Left ventricle myocardium inferior (tissue), 1 donor: ENCODE results near the gene BCR. TPM values are rescaled to one million over a fixed set of nuclear protein-coding genes. Genes with fewer than 3 reads are reported as not detected.

Experiments used
- DNase-seq: peaks from one replicate; pipeline ENCODE4 v3.0.0-alpha.2; 2020
- H3K27ac ChIP-seq: fragments of 200-600 bp; replicated peaks from 2 replicates; pipeline ENCODE4 v1.8.0; 2021
- H3K27me3 ChIP-seq: fragments of 200-600 bp; 2 replicates; pipeline ENCODE4 v1.8.0; 2021; ENCODE audit warnings: low read depth
- H3K36me3 ChIP-seq: fragments of 200-600 bp; 2 replicates; pipeline ENCODE4 v1.8.0; 2021
- H3K4me1 ChIP-seq: fragments of 200-600 bp; 2 replicates; pipeline ENCODE4 v1.8.0; 2021
- H3K4me3 ChIP-seq: fragments of 200-600 bp; 2 replicates; pipeline ENCODE4 v1.8.0; 2021; ENCODE audit warnings: mild to moderate bottlenecking, moderate library complexity
- H3K9me3 ChIP-seq: fragments of 200-600 bp; replicated peaks from 2 replicates; pipeline ENCODE4 v1.8.0; 2021
- CTCF ChIP-seq: fragments of 200-600 bp; IDR thresholded peaks from 2 replicates; pipeline ENCODE4 v1.8.0; 2021; ENCODE audit warnings: antibody characterized with exemption, mild to moderate bottlenecking, borderline replicate concordance
- intact Hi-C: fragments of 100-400 bp; cut with micrococcal nuclease; formaldehyde crosslinking; loops from one replicate; pipeline ENCODE4 v1.11.0; 2022
- total RNA-seq: library from RNA; stranded (reverse); fragmentation: NEBNext Ultra II Directional; extraction: Animal tissue kit (Norgen Biotek cat#: 25700); gene quantifications from one replicate; pipeline ENCODE4 v1.2.1, GENCODE V29; 2021
- donor health status: DM: no; HTN: yes; CAD: no; lungs with severe emphysema.

Gene BCR
- total RNA-seq, 1 donor from 2014 or later: 26.7 TPM

- Histone ChIP-seq H3K27ac (peak overlapping the region; percentile 52), H3K27me3 (no peaks in the 10 kb centered on the region), H3K9me3 (no peaks in the 10 kb centered on the region), H3K4me1 (peaks cover 34% of the 10 kb centered on the region), H3K4me3 (no peak overlapping the region), H3K36me3 (peaks cover 25% of the 10 kb centered on the region)
- peak; percentile 82 for DNase-seq
- peak; percentile 97 for TF ChIP-seq CTCF
- intact Hi-C loops: loop anchor here (2.0 kb wide), 1 partner anchor 105 kb away; no protein-coding TSS in a partner anchor
Measured at GRCh38 chr22:23281406-23282088, 101.2 kb downstream of the BCR start.

GRCh38 chr22:23282089-23282501 is 101.8 kb downstream of the BCR start:
- Histone ChIP-seq H3K9me3 (no peaks in the 10 kb centered on the region), H3K27ac (peak overlapping the region; percentile 52), H3K27me3 (no peaks in the 10 kb centered on the region), H3K4me3 (no peak overlapping the region), H3K4me1 (peaks cover 34% of the 10 kb centered on the region), H3K36me3 (peaks cover 22% of the 10 kb centered on the region)
- peak; percentile 45 for DNase-seq
- peak; percentile 27 for TF ChIP-seq CTCF
- intact Hi-C loops: loop anchor here (2.0 kb wide), 1 partner anchor 105 kb away; no protein-coding TSS in a partner anchor

GRCh38 chr22:23282516-23282915 is 102.2 kb downstream of the BCR start:
- H3K4me3 ChIP-seq: no peak overlapping the region
- TF ChIP-seq CTCF: no peak
- no peak for DNase-seq
- H3K27me3 ChIP-seq: no peaks in the 10 kb centered on the region
- peaks cover 26% of the 10 kb centered on the region for H3K36me3 ChIP-seq
- intact Hi-C loops: loop anchor here (2.0 kb wide), 1 partner anchor 106 kb away; no protein-coding TSS in a partner anchor
- H3K4me1 ChIP-seq: peaks cover 34% of the 10 kb centered on the region
- peak overlapping the region; percentile 52 for H3K27ac ChIP-seq
- no peaks in the 10 kb centered on the region for H3K9me3 ChIP-seq

GRCh38 chr22:23282986-23283385 is 102.7 kb downstream of the BCR start:
- Histone ChIP-seq H3K27me3 (no peaks in the 10 kb centered on the region), H3K4me1 (peaks cover 34% of the 10 kb centered on the region), H3K27ac (peak overlapping the region; percentile 27), H3K36me3 (peaks cover 30% of the 10 kb centered on the region), H3K4me3 (no peak overlapping the region), H3K9me3 (no peaks in the 10 kb centered on the region)
- no peak for TF ChIP-seq CTCF
- DNase-seq: no peak
- intact Hi-C loops: loop anchor here (2.0 kb wide), 1 partner anchor 106 kb away; no protein-coding TSS in a partner anchor

GRCh38 chr22:23283591-23284503 is 103.5 kb downstream of the BCR start:
- Histone ChIP-seq H3K4me3 (no peak overlapping the region), H3K27me3 (no peaks in the 10 kb centered on the region), H3K9me3 (no peaks in the 10 kb centered on the region), H3K36me3 (peaks cover 37% of the 10 kb centered on the region), H3K27ac (peak overlapping the region; percentile 39), H3K4me1 (peaks cover 25% of the 10 kb centered on the region)
- intact Hi-C loops: loop anchor here (2.0 kb wide), 1 partner anchor 107 kb away; no protein-coding TSS in a partner anchor
- DNase-seq: no peak
- no peak for TF ChIP-seq CTCF
